ENCODE data around the gene UACA. TPM values are rescaled to one million over a fixed set of nuclear protein-coding genes. Genes with fewer than 3 reads are reported as not detected.

The UACA gene
- total RNA-seq, 1 donor from 2014 or later, result 125 TPM

DNA sequence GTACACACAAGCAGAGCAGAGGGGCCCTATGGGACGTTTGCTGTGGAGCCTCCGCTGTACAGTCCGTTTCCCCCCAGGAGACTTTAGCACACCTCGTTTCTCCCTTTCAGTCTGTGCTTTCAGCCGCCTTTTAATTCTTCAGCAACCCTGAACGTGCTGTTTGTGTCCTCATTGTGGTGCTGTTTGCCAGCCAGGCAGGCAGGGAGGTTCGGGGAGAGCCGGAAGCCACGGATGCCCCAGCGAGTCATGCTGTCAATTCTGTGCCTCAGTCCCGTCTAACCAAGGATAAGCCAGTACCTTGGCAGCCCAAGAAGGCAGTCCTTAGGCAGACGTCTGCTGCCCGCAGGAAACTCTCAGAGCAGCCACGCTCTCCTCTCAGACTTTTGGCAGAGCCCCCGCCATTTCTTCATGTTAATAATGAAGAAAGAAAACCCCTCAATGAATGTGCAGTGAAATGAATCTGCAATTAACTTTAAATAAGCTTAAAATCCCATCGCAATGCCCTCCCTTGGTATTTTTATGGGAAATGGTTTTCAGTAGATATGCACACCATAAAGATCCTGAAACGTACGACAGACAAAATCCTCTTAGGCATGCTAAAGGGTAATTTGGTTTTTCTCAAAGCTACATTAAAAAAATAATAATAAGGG lies 158.6 kb downstream of the UACA start:
- peak in 1 of 2 donors; percentile 60 for DNase-seq (ENCODE audit: low read depth in 2 of 2)

Other genes starting within 250 kb of the UACA start
- 9.1 and 9.4 TPM in 2 replicates for gene LARP6, start 90.6 kb upstream of the UACA start, total RNA-seq
- gene THAP10, start 128.9 kb upstream of the UACA start, total RNA-seq, result 1.3 and 1.4 TPM in 2 replicates
- gene LRRC49, start 129.3 kb upstream of the UACA start, total RNA-seq, result 3.1 and 3.3 TPM in 2 replicates

Measured in dermis microvascular lymphatic vessel endothelial cell (primary cell).